NCI-H1930 (cell line): ENCODE results near the gene SLC26A5.
A peak's percentile ranks its signal among the peaks of the same experiment; 100 is the strongest.
"Not testable (repeated sequence)": the region's sequence is repeated elsewhere in the genome, so short reads cannot be mapped to it uniquely, and the experiment has no call there.

Experiments
- DNase-seq, 2 experiments: peaks; one replicate each; lab custom pipeline; 2025; lab: John Stamatoyannopoulos, UW

Gene SLC26A5, protein sequence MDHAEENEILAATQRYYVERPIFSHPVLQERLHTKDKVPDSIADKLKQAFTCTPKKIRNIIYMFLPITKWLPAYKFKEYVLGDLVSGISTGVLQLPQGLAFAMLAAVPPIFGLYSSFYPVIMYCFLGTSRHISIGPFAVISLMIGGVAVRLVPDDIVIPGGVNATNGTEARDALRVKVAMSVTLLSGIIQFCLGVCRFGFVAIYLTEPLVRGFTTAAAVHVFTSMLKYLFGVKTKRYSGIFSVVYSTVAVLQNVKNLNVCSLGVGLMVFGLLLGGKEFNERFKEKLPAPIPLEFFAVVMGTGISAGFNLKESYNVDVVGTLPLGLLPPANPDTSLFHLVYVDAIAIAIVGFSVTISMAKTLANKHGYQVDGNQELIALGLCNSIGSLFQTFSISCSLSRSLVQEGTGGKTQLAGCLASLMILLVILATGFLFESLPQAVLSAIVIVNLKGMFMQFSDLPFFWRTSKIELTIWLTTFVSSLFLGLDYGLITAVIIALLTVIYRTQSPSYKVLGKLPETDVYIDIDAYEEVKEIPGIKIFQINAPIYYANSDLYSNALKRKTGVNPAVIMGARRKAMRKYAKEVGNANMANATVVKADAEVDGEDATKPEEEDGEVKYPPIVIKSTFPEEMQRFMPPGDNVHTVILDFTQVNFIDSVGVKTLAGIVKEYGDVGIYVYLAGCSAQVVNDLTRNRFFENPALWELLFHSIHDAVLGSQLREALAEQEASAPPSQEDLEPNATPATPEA

DNA sequence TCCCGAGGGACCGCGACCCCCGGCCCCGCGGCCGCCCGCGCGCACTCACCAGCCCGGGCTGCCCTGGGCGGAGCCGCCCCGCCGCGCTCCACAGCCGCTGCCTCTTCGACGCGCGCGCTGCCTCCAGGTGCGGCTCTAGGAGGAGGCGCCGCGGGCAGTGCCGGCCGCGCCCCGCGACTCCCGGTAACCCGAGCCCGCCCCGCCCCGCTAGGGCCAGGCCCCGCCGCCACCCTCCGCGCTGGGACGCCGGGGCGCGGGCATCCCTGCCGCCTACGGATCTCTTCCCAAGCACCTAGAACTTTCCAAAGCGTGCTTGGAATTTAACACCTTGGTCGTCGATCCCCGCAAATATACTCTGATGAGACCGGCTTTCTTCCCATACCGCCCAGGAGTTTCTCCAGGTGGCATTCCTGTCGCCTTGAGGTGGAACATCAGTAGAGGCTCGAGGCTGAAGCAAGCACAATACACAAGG lies at the start of gene SLC26A5:
TSS of gene SLC26A5 (minus strand) at position 159 of the 472 bp plus-strand sequence. CDS start 24,693 bp downstream, outside the sequence.
- DNase-seq, result peak; percentile 18 to 51

DNA sequence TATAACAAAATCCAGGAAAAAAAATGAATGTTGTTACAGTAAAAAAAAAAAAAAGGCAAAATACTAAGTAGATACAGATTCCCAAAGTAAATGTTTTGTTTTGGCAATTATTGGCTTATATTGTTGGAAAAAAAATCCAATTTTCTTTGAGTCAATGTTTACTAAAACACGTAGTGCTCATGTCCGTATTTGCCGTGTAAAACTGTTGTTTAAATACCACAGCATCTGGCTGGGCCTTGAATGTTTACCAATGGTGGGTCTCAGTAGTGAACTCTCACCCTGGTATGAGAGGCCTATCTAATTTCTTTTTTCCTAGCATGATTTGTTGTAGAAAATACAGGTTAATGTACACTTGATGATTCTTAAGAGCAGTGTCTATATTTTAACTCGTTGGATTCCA lies 41.4 kb upstream of the SLC26A5 start:
- no peak for DNase-seq

DNA sequence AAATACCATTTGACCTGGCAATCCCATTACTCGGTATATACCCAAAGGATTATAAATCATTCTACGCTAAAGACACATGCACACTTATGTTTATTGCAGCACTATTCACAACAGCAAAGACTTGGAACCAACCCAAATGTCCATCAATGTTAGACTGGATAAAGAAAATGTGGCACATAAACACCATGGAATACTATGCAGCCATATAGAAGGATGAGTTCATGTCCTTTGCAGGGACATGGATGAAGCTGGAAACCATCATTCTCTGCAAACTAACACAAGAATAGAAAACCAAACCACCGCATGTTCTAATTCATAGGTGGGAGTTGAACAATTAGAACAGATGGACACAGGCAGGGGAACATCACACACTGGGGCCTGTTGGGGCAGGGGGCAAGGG lies 40.9 kb upstream of the SLC26A5 start:
- not testable (repeated sequence) for DNase-seq

DNA sequence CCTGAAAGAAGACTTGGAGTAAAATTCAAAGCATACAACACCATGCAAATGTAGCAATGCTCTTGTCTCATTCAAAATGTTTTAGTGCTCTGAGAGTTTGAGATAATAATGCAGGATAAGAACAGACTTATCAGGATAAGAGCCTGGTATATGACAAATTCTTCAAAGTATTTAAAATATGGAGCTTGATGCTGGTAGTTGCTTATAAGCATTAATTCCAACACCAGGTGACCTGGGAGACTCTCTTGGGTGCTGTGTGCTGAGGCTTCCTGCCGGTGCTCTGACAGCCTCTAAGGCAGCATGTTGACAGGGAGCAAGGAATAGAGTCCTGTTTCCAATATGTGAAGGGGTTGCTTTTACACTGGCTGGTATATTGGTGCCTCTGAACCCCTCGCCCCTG lies 34.8 kb upstream of the SLC26A5 start:
- DNase-seq, result no peak

DNA sequence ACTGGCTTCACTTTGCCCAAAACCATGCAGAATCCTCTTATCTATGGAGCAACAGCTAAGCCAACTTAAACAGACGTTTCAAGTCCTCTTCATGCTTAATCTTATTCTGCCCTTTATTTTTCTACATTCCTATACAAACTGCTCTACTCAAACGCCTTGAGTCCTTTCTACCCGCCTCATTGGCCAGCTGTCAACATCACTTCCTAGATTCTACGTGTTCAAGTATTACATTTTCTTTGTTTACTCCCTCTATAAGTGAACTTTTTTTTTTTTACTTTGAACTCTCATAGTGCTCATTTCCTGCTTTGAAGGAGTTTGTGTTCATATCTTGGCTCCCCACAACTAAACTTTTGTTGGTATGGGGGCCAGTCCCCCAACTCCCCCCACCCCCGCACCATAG lies 28.9 kb upstream of the SLC26A5 start:
- DNase-seq, result no peak

DNA sequence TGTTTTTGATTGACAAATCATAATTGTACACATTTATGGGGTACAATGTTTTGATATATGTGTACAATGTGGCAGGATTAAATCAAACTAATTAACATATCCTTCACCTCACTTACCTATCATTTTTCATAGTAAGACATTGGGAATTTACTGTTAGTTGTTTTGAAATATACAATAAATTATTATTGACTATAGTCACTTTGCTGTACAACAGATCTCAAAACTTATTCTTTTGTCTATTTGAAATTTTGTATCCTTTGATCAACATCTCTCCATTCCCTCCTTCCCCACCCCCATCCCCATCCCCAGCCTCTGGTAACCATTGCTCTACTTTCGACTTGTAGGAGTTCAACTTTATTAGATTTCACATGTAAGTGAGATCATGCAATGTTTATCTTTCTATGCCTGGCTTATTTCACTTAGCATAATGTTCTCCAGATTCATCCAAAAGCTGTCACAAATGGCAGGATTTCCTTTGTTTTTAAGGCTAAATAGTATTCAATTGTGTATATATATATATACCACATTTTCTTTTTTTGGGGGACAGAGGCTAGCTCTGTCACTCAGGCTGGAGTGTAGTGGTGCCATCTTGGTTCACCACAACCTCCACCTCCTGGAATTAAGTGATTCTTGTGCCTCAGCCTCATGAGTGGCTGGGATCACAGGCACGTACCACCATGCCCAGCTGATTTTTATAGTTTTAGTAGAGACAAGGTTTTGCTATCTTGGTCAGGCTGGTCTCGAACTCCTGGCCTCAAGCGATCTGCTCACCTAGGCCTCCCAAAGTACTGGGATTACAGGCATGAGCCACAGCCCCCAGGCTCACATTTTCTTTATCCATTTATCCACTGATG lies 23.3 kb upstream of the SLC26A5 start:
- DNase-seq, result no peak

DNA sequence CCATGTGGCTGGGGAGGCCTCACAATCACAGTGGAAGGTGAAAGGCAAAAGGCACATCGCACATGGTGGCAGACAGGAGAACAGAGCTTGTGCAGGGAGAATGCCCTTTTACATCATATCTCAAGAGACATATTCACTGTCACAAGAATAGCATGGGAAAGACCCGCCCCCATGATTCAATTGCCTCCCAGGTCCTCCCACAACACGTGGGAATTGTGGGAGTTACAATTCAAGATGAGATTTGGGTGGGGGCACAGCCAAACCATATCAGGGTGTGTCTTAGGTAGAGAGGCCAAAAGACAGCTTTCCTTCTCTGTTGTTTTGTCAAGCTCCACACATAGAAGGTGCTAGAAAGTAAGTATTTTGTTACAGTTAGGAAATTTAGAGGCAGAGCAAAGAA lies 20.8 kb upstream of the SLC26A5 start:
- DNase-seq, result no peak

DNA sequence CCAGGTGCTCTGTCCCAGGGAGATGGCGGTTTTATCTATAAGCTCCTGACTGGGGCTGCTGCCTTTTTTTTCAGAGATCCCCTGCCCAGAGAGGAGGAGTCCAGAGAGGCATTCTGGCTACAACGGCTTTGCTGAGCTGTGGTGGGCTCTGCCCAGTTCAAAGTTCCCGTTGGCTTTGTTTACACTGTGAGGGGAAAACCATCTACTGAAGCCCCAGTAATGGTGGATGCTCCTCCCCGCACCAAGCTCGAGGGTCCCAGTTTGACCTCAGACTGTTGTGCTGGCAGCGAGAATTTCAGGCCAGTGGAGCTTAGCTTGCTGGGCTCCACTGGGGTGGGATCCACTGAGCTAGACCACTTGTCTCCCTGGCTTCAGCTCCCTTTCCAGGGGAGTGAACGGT lies 16.4 kb upstream of the SLC26A5 start:
- DNase-seq, result no peak

DNA sequence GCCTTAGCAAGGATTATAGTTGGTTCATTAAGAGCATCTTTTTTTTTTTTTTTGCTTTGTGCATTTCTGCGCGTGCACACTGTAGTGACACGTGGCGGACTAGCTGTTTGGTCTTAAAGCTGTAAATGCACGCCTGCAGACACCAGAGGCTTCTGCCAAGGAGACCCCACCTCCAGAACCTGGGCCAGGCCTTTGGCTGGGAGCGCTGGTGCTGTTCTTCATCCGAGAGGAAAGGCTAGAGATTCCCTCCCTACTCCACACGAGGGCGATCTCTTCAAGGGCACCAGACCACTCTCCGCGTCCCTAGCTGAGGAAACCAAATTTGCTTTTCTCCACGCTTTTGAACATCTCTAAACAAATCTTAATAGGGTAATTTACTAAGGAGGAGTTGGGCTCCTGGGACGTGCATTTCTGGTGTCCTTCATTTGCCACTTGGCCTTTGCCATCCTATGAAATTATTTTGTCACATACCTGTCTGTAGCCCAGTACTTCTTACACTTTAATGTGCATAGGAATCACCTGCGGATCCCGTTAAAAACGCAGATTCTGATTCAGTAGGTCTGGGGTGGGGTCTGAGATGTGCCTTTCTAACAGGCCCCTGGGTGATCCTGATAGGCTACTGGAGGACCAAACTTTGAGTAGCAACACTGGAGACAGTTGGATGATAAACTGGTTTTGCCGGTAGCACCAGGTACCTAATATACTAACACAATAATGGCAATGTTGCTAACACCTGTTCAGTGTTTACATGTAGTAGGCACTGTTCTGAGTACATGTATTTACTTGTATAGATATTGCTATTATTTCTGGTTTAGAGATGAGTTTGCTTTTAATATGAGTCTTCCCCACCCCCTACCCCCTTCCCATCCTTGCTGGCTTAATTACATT lies 1.3 kb upstream of the SLC26A5 start:
- peak; percentile 26 to 70 for DNase-seq

DNA sequence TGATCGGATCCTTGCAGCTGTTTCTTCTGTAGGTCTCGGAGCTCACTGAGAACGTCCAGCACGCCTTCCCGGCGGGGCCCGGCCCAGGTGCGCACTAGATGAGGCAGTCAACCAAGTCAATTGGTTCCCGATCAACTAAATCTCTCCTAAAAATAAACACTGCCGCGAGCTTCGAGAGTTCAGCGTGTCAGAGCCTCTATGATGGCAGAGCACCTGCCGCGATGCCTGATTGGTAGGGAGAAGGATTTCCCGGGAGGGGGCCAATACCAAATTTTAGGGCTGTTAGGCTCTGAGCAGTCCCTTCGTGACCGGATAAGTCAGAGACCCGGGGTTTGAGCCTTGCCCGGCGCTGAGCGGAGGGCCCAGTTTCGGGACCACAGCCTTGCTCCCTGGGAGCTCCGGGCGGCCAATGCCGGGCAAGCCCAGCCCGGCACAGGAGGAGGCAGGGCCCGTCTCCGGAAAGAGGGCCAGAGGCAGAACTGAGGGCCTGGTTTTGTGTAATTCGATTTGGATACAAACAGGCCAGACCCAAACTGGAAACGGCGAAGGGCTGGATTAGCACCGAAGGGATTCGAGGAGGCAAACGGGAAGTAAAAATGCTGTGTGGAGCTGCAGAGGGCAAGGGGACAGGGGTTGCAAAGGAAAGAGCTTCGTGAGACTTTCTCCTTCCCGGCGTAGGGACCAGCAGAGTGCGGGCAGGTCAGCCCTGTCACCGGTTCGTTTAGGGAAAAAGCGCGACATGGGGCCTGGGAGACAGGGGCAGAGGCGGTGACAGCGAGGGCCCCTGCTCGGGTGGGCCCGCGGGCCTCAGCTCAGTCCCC lies 569 bp downstream of the SLC26A5 start:
- no peak for DNase-seq

DNA sequence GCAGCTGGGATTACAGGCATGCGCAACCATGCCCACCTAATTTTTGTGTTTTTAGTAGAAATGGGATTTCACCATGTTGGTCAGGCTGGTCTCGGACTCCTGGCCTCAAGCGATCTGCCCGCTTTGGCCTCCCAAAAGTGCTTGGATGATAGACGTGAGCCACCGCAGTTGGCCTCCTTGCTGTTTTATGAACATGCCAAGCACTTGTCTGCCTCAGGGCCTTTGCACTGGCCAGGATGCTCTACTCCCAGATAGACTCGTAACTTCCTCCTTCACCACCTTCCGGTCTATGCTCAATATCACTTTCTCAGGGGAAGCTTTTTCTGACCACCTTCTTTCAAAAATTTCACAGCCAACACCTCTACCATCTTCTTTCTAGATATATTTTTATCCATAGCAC lies 6.3 kb downstream of the SLC26A5 start:
- no peak for DNase-seq

DNA sequence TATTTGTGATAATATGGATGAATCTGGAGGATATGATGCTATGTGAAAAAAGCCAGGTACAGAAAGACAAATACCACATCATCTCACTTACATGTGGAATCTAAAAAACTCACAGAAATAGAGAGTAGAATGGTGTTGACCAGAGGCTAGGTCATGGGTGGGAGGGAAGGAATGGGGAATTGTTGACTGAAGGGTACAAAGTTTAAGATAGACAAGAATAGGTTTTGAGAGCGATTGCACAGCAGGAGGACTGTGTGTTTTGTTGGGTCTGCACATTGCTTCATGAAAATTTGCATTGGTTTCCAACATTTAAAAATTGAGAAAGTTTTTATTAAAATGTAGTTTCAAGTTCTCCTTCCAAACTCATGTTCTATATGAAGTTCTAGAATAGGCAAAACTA lies 8.4 kb downstream of the SLC26A5 start:
- no peak for DNase-seq

DNA sequence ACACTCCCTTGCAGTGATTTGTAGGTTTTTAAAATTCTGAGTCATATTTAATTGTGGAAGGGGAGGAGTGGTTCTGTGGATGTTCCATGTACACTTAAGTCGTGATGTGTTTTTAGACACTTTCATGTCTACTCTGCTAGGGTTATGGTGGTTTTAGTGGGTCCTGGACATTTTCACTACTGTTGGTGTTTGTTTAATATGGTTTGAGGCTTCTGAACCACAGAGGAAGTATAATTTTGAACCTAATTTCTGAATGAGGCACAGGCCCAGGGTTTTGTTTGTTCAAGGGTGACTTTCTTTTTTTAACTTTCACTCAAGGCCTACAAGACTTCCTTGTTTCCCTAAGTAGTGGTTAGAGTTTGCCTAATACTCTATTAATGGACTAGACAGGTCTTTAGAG lies 13.3 kb downstream of the SLC26A5 start:
- DNase-seq, result no peak

DNA sequence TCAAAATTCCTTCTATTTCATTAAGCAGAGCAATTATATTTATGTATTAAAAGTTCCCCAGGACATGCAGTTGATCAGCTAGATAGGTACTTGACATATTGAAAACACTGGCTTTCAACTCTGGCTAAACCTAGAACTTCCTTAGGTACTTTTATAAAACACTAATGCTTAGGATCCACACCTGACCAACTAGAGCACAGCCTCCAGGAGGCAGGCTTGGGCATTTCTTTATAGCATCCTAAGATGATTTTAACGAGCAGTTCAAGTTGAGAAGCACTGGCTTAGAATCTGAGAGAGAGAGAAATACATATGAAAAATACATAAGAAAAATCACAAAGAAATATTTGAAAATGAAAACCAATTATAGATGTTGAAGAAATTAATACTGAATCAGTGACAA lies 20.8 kb downstream of the SLC26A5 start:
- DNase-seq, result no peak

DNA sequence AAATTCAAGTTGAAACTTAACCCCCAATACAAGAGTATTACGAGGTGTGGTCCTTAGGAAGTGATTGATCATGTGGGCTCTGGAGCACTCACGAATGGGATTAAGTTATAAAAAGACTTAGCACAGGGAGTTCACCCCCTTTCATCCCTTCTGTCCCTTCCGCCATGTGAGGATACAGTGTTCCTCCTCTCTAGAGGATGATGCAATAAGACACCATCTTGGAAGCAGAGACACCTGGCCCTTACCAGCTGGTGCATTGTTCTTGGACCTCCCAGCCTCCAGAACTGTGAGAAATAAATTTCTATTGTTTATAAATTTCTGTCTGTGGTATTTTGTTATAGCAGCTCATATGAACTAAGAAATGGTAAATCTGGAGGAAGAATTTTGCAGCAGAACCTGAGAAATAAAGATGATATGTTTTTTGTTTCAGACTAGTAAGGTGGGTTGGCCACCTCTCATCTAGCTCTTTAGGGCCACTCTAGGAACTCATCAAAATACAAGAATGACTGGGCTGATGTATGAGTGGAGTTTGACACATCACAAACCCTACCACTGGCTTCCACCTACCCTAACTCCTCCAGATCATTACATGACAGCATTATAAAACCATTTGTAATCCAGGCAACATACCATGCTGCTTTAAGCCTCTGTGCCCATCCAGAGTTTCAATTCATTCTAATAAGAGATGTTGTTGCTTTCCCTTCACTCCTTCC lies 22.4 kb downstream of the SLC26A5 start:
- DNase-seq, result no peak

DNA sequence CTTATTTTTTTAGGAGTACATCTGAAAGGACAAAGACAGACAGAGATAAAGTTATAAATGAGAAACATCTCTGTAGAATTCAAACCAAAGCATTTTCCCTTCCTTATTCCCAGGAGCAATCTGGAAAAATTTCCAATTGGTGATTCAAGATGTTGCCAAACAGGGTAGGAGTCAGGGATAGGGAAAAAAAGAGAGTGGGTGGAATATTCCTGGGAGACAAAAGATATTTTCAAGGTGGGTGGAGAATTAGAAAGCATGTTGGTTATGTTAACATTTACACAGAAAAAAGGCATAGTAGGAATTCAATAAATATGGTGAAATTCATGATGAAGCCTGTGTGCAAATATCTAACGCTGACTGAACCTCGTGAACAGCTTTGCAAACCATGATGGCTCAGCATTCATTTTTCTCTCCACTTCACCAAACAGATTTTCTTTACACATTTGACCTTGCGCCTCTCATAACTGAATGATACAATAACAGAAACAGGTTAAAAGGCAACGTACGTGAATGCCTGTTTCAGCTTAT lies 25.1 kb downstream of the SLC26A5 start:
- DNase-seq, result no peak

DNA sequence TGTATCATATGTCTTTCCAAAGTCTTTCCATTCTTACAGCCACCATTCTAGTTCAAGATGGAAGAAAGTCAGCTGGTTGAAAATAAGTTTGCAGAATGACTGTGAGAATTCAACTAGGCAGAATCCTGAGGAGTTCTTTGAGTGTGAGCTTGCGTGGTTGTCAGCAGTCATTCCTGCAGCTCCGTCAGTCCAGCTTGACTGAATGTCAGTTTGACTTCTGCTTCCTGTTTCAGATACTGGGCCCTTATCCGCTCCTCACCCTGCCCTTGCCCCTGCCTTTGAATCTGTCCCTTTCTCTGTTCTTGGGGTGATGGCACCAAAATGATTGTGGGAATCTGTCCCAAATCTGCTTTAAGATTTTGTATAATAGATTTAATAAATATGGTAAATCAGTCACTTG lies 27.8 kb downstream of the SLC26A5 start:
- DNase-seq, result no peak

DNA sequence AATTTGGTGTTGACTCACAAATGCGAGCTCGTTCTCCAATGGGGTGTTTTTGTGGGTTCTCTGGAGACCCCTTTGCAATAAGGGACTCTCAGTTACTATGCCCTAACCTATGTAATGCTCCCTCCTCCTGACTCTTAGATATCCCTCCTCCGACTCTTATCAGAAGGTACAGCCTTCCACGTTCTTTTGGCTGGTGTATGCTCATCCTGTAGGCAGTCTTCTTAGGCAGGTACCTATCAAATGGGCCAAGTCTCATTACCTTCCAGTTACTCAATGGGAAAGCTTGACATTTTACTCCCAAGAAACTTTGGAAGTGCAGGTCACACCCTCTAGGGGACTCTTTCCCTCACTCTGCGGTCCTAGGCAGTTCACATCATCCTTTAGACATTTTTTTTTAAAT lies 32.6 kb downstream of the SLC26A5 start:
- no peak for DNase-seq

DNA sequence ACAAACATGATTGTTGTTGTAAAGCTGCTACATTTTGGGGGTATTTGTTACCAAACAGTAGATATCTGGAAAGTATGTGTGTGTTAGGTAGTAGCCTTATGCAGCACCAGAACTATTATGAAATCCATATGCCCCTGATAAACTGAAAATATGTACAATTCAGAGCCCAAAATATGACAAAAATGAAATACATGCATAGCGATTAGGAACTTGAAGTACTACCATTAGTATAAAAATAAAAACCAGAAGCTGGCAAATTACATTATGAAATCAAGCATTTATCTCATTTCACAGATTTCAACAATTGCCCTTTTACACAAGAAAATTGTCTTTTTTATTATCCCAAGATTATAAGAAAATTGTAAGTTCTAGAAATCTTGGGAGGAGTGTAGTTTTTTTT lies 33.9 kb downstream of the SLC26A5 start:
- DNase-seq, result no peak
